OCI-LY3 (cell line): ENCODE data around the gene CRB2.

ENCODE experiments used
- EZH2phosphoT487 ChIP-seq: fragments of 200-600 bp; shearing (Covaris generic); IDR thresholded peaks from 2 replicates; pipeline ENCODE4 v1.6.1; 2018; ENCODE audit warnings: antibody characterized with exemption, mixed run types, low read depth
- TF ChIP-seq, protein P1 (sequence below): fragments of 200-600, 300-600 bp; sonication (generic); IDR thresholded peaks from 2 replicates; pipeline ENCODE4 v1.5.1; 2014; ENCODE audit warnings: antibody characterized with exemption, low read length, low read depth

DNA sequence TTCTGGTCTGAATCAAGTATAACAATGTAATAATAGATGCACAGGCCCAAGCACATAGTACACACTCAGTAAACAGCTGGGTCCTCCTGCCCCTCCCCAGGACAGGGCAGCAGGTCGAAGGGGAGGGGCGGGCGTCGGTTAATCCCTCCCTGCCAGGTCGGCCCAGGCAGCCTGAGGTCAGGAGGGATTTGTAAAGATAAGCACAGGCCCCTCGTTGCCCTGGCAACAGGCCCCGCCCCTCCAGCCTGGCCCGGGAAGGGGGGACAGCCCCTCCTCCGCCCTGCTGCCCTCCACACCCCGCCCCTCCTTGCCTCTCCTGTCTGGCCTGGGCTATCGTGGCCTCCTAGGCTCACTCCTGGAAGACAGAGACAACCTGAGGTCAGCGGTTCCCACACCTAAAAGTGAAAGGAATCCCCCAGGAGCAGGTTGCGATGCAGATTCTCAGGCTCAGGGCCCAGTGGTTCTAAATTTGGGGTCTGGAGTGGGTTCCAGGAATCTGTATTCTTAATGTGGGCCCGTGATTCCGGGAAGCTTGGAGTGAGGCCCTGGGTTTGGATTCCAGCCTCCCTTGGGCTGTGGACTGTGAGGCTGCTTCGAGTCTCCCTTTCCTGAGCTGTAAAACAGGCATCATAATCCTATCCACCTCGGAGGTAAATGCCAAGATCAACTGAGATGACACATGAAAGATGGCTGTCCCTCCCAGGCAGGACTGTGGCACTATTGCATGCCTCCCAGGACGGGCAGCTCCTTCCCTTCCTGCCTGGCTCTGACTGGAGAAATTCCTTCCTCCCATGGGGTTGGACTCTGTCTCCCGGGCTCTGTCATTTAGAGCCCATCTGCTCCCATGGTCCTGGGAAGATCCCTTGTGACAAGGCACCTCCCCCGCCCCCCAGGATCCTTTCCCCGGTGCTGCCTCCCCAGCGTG is 4.4 kb downstream of the CRB2 start:
- TF ChIP-seq, protein P1, sequence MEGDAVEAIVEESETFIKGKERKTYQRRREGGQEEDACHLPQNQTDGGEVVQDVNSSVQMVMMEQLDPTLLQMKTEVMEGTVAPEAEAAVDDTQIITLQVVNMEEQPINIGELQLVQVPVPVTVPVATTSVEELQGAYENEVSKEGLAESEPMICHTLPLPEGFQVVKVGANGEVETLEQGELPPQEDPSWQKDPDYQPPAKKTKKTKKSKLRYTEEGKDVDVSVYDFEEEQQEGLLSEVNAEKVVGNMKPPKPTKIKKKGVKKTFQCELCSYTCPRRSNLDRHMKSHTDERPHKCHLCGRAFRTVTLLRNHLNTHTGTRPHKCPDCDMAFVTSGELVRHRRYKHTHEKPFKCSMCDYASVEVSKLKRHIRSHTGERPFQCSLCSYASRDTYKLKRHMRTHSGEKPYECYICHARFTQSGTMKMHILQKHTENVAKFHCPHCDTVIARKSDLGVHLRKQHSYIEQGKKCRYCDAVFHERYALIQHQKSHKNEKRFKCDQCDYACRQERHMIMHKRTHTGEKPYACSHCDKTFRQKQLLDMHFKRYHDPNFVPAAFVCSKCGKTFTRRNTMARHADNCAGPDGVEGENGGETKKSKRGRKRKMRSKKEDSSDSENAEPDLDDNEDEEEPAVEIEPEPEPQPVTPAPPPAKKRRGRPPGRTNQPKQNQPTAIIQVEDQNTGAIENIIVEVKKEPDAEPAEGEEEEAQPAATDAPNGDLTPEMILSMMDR = no peak
- no peak for TF ChIP-seq EZH2phosphoT487
